WTC11 (cell line): ENCODE results near the gene CYSRT1. TPM values are rescaled to one million over a fixed set of nuclear protein-coding genes. Genes with fewer than 3 reads are reported as not detected.

Experiments
- ATAC-seq: fragments of 200-7000 bp; cut with Tn5 transposase; 2 replicates; pipeline ENCODE4 v1.10.0; 2021; ENCODE audit warnings: mild to moderate bottlenecking, moderate library complexity
- CTCF ChIA-PET: fragments of 300-600 bp; sonication (Branson Sonifier 250); formaldehyde crosslinking; loops from one replicate; lab custom pipeline; 2021; ENCODE audit warnings: antibody characterized with exemption; lab: Charles Lee
- POLR2A ChIA-PET: fragments of 350-600 bp; sonication (Branson Sonifier 250); formaldehyde crosslinking; loops from one replicate; lab custom pipeline; 2021; ENCODE audit warnings: antibody characterized with exemption; lab: Charles Lee
- DNase-seq: peaks from one replicate; pipeline ENCODE4 v3.0.0; 2021; ENCODE audit warnings: low spot score
- H3K27ac Mint-ChIP-seq: 2 replicates; pipeline ENCODE4 v1.8.0; 2021; ENCODE audit warnings: mixed read lengths
- H3K27me3 Mint-ChIP-seq: 2 replicates; pipeline ENCODE4 v1.8.0; 2021; ENCODE audit warnings: low read depth, mild to moderate bottlenecking, moderate library complexity, mixed read lengths
- H3K36me3 Mint-ChIP-seq: 2 replicates; pipeline ENCODE4 v1.8.0; 2021; ENCODE audit warnings: mixed read lengths
- H3K4me1 Mint-ChIP-seq: 2 replicates; pipeline ENCODE4 v1.8.0; 2022; ENCODE audit warnings: mixed read lengths
- H3K4me3 Mint-ChIP-seq: 2 replicates; pipeline ENCODE4 v1.8.0; 2021; ENCODE audit warnings: mild to moderate bottlenecking, moderate library complexity, mixed read lengths
- H3K9me3 Mint-ChIP-seq: 2 replicates; pipeline ENCODE4 v1.8.0; 2021; ENCODE audit warnings: mixed read lengths
- FOXK1 ChIP-seq: sonication (generic); formaldehyde crosslinking; IDR thresholded peaks from 2 replicates; pipeline ENCODE4 v1.8.0; 2022; ENCODE audit warnings: mild to moderate bottlenecking, moderate library complexity, missing genetic modification reagents
- HMGA2 ChIP-seq: fragments of 250-450 bp; sonication (Bioruptor Pico); IDR thresholded peaks from 2 replicates; pipeline ENCODE4 v1.4.0; 2021; ENCODE audit warnings: mild to moderate bottlenecking, moderate library complexity
- HMGXB4 ChIP-seq: sonication (generic); formaldehyde crosslinking; IDR thresholded peaks from 2 replicates; pipeline ENCODE4 v1.8.1; 2023; ENCODE audit warnings: mild to moderate bottlenecking, moderate library complexity, missing genetic modification reagents
- IRF1 ChIP-seq: sonication (generic); formaldehyde crosslinking; IDR thresholded peaks from 2 replicates; pipeline ENCODE4 v1.8.0; 2023; ENCODE audit warnings: missing genetic modification reagents
- JUN ChIP-seq: sonication (generic); formaldehyde crosslinking; IDR thresholded peaks from 2 replicates; pipeline ENCODE4 v1.8.0; 2023; ENCODE audit warnings: mild to moderate bottlenecking, missing genetic modification reagents
- NR3C1 ChIP-seq: sonication (generic); formaldehyde crosslinking; conservative IDR thresholded peaks from 2 replicates; pipeline ENCODE4 v1.8.1; 2023; ENCODE audit warnings: low read depth, mild to moderate bottlenecking, missing genetic modification reagents
- RORB ChIP-seq: fragments of 250-450 bp; sonication (Bioruptor Pico); IDR thresholded peaks from 2 replicates; pipeline ENCODE4 v1.9.0; 2021; ENCODE audit warnings: mild to moderate bottlenecking
- SP1 ChIP-seq: sonication (generic); formaldehyde crosslinking; conservative IDR thresholded peaks from 2 replicates; pipeline ENCODE4 v1.8.1; 2022; ENCODE audit warnings: missing genetic modification reagents
- TEAD1 ChIP-seq: sonication (generic); formaldehyde crosslinking; IDR thresholded peaks from 2 replicates; pipeline ENCODE4 v1.8.0; 2022; ENCODE audit warnings: mild to moderate bottlenecking, missing genetic modification reagents
- TP53 ChIP-seq: sonication (generic); formaldehyde crosslinking; IDR thresholded peaks from 2 replicates; pipeline ENCODE4 v1.8.1; 2023; ENCODE audit warnings: mild to moderate bottlenecking, missing genetic modification reagents
- ZBTB21 ChIP-seq: sonication (generic); formaldehyde crosslinking; IDR thresholded peaks from 2 replicates; pipeline ENCODE4 v1.8.1; 2023; ENCODE audit warnings: mild to moderate bottlenecking, missing genetic modification reagents, borderline replicate concordance
- ZNF423 ChIP-seq: fragments of 250-450 bp; sonication (Bioruptor Pico); IDR thresholded peaks from 2 replicates; pipeline ENCODE4 v2.1.2; 2022; ENCODE audit warnings: mild to moderate bottlenecking, moderate library complexity
- ZNF512 ChIP-seq: sonication (generic); formaldehyde crosslinking; IDR thresholded peaks from 2 replicates; pipeline ENCODE4 v1.8.1; 2022; ENCODE audit warnings: missing genetic modification reagents, borderline replicate concordance
- total RNA-seq: library from RNA; stranded (reverse); gene quantifications from 3 replicates; pipeline ENCODE4 v1.2.3, GENCODE V29; 2021
- TF ChIP-seq, protein P1 (sequence below): fragments of 250-450 bp; sonication (Bioruptor Pico); IDR thresholded peaks from 2 replicates; pipeline ENCODE4 v1.9.0; 2021; ENCODE audit warnings: mild to moderate bottlenecking, borderline replicate concordance
- TF ChIP-seq, protein P2 (sequence below): sonication (generic); formaldehyde crosslinking; IDR thresholded peaks from 2 replicates; pipeline ENCODE4 v1.8.1; 2023; ENCODE audit warnings: mild to moderate bottlenecking, missing genetic modification reagents, moderate library complexity
- TF ChIP-seq, protein P3 (sequence below): sonication (generic); formaldehyde crosslinking; IDR thresholded peaks from 2 replicates; pipeline ENCODE4 v1.8.1; 2023; ENCODE audit warnings: mild to moderate bottlenecking, missing genetic modification reagents, borderline replicate concordance
- TF ChIP-seq, protein P4 (sequence below): sonication (generic); formaldehyde crosslinking; IDR thresholded peaks from 2 replicates; pipeline ENCODE4 v1.8.1; 2023; ENCODE audit warnings: mild to moderate bottlenecking, missing genetic modification reagents, moderate library complexity

The CYSRT1 gene
- total RNA-seq, 1 experiment from 2014 or later: 3.5 TPM

DNA sequence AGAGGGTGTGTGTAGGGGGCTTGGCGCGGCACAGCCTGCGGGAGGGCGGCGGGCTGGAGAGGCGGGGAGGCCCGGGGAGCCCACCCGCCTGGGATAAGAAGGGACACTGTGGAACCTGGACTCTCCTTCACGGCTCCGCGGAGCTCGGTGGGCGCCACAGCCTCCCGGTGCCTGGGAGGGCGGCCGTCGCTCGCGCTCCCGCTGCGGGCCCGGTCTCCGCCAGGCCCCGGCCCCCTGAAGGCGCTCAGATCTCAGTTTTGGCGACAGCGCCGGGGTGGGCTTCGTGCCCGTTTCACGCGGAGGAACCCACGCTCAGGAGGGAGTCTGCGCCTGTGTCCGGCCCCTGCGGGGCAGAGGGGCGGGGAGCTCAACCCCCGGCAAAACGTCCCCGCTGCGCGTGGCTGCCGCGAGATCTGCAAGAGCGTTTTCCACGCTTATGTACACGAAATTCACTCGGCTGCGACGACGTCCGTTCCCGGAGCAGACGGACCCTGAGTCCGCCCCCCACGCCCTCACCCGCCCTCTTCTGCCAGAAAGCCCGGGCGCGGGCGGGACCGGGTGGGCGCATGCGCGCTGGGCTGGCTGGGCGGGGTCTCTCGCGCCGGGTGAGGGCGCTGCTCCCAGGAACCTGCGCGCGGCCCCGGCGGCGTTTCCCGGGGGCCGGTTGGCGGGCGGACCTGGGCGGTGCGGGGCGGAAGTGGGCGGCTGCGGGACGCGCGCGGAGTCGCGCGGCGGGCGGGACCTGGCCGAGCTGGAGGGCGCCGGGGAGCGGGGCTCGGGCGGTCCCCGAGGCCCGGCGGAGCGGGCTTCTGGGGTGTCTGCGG lies 29.9 kb downstream of the CYSRT1 start, which contains the start of gene NELFB (continued):
- TF ChIP-seq, protein P1, sequence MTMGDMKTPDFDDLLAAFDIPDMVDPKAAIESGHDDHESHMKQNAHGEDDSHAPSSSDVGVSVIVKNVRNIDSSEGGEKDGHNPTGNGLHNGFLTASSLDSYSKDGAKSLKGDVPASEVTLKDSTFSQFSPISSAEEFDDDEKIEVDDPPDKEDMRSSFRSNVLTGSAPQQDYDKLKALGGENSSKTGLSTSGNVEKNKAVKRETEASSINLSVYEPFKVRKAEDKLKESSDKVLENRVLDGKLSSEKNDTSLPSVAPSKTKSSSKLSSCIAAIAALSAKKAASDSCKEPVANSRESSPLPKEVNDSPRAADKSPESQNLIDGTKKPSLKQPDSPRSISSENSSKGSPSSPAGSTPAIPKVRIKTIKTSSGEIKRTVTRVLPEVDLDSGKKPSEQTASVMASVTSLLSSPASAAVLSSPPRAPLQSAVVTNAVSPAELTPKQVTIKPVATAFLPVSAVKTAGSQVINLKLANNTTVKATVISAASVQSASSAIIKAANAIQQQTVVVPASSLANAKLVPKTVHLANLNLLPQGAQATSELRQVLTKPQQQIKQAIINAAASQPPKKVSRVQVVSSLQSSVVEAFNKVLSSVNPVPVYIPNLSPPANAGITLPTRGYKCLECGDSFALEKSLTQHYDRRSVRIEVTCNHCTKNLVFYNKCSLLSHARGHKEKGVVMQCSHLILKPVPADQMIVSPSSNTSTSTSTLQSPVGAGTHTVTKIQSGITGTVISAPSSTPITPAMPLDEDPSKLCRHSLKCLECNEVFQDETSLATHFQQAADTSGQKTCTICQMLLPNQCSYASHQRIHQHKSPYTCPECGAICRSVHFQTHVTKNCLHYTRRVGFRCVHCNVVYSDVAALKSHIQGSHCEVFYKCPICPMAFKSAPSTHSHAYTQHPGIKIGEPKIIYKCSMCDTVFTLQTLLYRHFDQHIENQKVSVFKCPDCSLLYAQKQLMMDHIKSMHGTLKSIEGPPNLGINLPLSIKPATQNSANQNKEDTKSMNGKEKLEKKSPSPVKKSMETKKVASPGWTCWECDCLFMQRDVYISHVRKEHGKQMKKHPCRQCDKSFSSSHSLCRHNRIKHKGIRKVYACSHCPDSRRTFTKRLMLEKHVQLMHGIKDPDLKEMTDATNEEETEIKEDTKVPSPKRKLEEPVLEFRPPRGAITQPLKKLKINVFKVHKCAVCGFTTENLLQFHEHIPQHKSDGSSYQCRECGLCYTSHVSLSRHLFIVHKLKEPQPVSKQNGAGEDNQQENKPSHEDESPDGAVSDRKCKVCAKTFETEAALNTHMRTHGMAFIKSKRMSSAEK: no peak
- TF ChIP-seq HMGA2 (CRISPR knock-in tag): no peak
- TF ChIP-seq IRF1 (CRISPR knock-in tag): no peak
- 0 out of 2 replicates have a peak, but pooled peaks have one; percentile 51 for TF ChIP-seq FOXK1

DNA sequence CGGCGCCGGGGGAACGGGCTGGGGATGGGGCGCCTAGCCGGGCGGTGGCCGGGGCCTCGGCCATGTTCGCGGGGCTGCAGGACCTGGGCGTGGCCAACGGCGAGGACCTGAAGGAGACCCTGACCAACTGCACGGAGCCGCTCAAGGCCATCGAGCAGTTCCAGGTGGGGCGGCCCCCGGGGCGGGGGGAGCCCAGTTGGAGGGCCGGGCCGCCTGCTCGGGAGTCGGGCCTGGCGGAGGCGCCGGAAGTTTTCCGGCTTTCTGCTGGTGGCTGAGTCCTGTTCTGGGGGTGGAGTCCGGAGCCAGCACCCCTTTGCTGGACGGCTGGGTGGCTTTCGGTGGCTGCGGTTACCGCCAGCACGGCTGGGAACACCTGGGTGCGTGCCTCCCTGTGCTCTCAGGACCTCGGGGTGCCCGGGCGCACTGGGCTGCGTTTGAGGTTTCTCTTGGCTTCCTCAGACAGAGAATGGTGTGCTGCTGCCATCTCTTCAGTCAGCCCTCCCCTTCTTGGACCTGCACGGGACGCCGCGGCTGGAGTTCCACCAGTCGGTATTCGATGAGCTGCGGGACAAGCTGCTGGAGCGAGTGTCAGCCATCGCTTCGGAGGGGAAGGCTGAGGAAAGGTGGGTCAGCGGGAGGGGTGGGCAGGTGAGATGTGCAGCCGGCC lies 30.6 kb downstream of the CYSRT1 start:
- CTCF ChIA-PET: interaction anchor here (0.8 to 4.6 kb wide), 9 partner anchors 11 to 192 kb away, joined by 3 to 59 read pairs (median 7); partner anchors contain the start of gene TOR4A
- no peak overlapping the region for H3K27ac Mint-ChIP-seq
- H3K4me3 Mint-ChIP-seq: peak overlapping the region; percentile 83
- TF ChIP-seq IRF1 (CRISPR knock-in tag): no peak
- TF ChIP-seq, protein P2, sequence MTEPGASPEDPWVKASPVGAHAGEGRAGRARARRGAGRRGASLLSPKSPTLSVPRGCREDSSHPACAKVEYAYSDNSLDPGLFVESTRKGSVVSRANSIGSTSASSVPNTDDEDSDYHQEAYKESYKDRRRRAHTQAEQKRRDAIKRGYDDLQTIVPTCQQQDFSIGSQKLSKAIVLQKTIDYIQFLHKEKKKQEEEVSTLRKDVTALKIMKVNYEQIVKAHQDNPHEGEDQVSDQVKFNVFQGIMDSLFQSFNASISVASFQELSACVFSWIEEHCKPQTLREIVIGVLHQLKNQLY (CRISPR knock-in tag): no peak
- TF ChIP-seq ZBTB21: no peak
- TF ChIP-seq, protein P3, sequence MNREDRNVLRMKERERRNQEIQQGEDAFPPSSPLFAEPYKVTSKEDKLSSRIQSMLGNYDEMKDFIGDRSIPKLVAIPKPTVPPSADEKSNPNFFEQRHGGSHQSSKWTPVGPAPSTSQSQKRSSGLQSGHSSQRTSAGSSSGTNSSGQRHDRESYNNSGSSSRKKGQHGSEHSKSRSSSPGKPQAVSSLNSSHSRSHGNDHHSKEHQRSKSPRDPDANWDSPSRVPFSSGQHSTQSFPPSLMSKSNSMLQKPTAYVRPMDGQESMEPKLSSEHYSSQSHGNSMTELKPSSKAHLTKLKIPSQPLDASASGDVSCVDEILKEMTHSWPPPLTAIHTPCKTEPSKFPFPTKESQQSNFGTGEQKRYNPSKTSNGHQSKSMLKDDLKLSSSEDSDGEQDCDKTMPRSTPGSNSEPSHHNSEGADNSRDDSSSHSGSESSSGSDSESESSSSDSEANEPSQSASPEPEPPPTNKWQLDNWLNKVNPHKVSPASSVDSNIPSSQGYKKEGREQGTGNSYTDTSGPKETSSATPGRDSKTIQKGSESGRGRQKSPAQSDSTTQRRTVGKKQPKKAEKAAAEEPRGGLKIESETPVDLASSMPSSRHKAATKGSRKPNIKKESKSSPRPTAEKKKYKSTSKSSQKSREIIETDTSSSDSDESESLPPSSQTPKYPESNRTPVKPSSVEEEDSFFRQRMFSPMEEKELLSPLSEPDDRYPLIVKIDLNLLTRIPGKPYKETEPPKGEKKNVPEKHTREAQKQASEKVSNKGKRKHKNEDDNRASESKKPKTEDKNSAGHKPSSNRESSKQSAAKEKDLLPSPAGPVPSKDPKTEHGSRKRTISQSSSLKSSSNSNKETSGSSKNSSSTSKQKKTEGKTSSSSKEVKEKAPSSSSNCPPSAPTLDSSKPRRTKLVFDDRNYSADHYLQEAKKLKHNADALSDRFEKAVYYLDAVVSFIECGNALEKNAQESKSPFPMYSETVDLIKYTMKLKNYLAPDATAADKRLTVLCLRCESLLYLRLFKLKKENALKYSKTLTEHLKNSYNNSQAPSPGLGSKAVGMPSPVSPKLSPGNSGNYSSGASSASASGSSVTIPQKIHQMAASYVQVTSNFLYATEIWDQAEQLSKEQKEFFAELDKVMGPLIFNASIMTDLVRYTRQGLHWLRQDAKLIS (CRISPR knock-in tag): no peak
- TF ChIP-seq TEAD1 (CRISPR knock-in tag): no peak
- no peak for TF ChIP-seq TP53 (CRISPR knock-in tag)
- TF ChIP-seq RORB (CRISPR knock-in tag): no peak
- no peak for TF ChIP-seq ZNF423
- no peak for TF ChIP-seq NR3C1 (CRISPR knock-in tag)
- peak; percentile 27; the same call in 1 of the 2 replicates for TF ChIP-seq SP1 (CRISPR knock-in tag)
- TF ChIP-seq, protein P4, sequence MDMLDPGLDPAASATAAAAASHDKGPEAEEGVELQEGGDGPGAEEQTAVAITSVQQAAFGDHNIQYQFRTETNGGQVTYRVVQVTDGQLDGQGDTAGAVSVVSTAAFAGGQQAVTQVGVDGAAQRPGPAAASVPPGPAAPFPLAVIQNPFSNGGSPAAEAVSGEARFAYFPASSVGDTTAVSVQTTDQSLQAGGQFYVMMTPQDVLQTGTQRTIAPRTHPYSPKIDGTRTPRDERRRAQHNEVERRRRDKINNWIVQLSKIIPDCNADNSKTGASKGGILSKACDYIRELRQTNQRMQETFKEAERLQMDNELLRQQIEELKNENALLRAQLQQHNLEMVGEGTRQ (CRISPR knock-in tag): peak; percentile 18; the same call in 1 of the 2 replicates
- no peak for TF ChIP-seq JUN (CRISPR knock-in tag)
- 0 out of 2 replicates have a peak, but pooled peaks have one; percentile 3 for TF ChIP-seq HMGXB4 (CRISPR knock-in tag)
- TF ChIP-seq ZNF512 (CRISPR knock-in tag): no peak
- TF ChIP-seq, all 79 proteins: peak for 3
- peak; percentile 38 for ATAC-seq
- no peaks in the 10 kb centered on the region for H3K9me3 Mint-ChIP-seq
- peaks cover 16% of the 10 kb centered on the region for H3K36me3 Mint-ChIP-seq
- peak; percentile 57 for DNase-seq
- H3K4me1 Mint-ChIP-seq: peaks cover 8% of the 10 kb centered on the region
- POLR2A ChIA-PET: interaction anchor here (1.5 to 1.6 kb wide), 2 partner anchors 15 to 55 kb away, joined by 4 to 8 read pairs; partner anchors contain the start of genes TPRN and TUBB4B
- H3K27me3 Mint-ChIP-seq: peaks cover 7% of the 10 kb centered on the region; the same call in 1 of the 2 replicates
